Ovary (tissue), 3 donors: ENCODE data around the gene PTPRG.

Experiments
- CTCF ChIP-seq, 3 donors: fragments of 450-650 bp in 2 of 3; fragments of 200-600 bp in 1 of 3; IDR thresholded peaks; one replicate each; pipeline versions ENCODE4 v1.5.1 to v1.8.0; 2016 to 2022; ENCODE audit warnings: antibody characterized with exemption in 3 of 3, mild to moderate bottlenecking in 1 of 3
- EP300 ChIP-seq: sonication (generic); formaldehyde crosslinking; IDR thresholded peaks from one replicate; pipeline ENCODE4 v1.6.1; 2017; ENCODE audit warnings: antibody characterized with exemption
- donor health status: DM: no; HTN: no; CAD: no.

GRCh38 chr3:62178032-62178431 lies 616.7 kb downstream of the PTPRG start:
- TF ChIP-seq CTCF (IDR thresholded peaks at IDR 0.05) (no peak), EP300 (no peak)
